Activated naive CD8-positive, alpha-beta T cell treated with anti-CD3 and anti-CD28 coated beads for 36 hours (primary cell): ENCODE results near the gene RABGGTA. TPM values are rescaled to one million over a fixed set of nuclear protein-coding genes. Genes with fewer than 3 reads are reported as not detected.

Source experiments
- DNase-seq: peaks from one replicate; pipeline ENCODE4 v3.0.0; 2021
- H3K27ac Mint-ChIP-seq: one replicate; pipeline ENCODE4 v1.8.0; 2022; ENCODE audit warnings: mild to moderate bottlenecking, moderate library complexity, mixed read lengths
- H3K27me3 Mint-ChIP-seq: one replicate; pipeline ENCODE4 v1.8.0; 2022; ENCODE audit warnings: mild to moderate bottlenecking, mixed read lengths
- H3K36me3 Mint-ChIP-seq: one replicate; pipeline ENCODE4 v1.8.0; 2021; ENCODE audit warnings: mild to moderate bottlenecking, mixed read lengths
- H3K4me1 Mint-ChIP-seq: one replicate; pipeline ENCODE4 v1.8.0; 2021; ENCODE audit warnings: mixed read lengths
- H3K4me3 Mint-ChIP-seq: one replicate; pipeline ENCODE4 v1.8.0; 2022; ENCODE audit warnings: mild to moderate bottlenecking, moderate library complexity, mixed read lengths
- H3K9me3 Mint-ChIP-seq: one replicate; pipeline ENCODE4 v1.8.0; 2022; ENCODE audit warnings: mixed read lengths
- total RNA-seq, 2 experiments: library from RNA; stranded (reverse); gene quantifications; one replicate each; pipeline ENCODE4 v1.2.3, GENCODE V29; 2021

RABGGTA gene, protein sequence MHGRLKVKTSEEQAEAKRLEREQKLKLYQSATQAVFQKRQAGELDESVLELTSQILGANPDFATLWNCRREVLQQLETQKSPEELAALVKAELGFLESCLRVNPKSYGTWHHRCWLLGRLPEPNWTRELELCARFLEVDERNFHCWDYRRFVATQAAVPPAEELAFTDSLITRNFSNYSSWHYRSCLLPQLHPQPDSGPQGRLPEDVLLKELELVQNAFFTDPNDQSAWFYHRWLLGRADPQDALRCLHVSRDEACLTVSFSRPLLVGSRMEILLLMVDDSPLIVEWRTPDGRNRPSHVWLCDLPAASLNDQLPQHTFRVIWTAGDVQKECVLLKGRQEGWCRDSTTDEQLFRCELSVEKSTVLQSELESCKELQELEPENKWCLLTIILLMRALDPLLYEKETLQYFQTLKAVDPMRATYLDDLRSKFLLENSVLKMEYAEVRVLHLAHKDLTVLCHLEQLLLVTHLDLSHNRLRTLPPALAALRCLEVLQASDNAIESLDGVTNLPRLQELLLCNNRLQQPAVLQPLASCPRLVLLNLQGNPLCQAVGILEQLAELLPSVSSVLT
- total RNA-seq = 10 to 100 TPM; 34.5 to 36.1 TPM

DNA sequence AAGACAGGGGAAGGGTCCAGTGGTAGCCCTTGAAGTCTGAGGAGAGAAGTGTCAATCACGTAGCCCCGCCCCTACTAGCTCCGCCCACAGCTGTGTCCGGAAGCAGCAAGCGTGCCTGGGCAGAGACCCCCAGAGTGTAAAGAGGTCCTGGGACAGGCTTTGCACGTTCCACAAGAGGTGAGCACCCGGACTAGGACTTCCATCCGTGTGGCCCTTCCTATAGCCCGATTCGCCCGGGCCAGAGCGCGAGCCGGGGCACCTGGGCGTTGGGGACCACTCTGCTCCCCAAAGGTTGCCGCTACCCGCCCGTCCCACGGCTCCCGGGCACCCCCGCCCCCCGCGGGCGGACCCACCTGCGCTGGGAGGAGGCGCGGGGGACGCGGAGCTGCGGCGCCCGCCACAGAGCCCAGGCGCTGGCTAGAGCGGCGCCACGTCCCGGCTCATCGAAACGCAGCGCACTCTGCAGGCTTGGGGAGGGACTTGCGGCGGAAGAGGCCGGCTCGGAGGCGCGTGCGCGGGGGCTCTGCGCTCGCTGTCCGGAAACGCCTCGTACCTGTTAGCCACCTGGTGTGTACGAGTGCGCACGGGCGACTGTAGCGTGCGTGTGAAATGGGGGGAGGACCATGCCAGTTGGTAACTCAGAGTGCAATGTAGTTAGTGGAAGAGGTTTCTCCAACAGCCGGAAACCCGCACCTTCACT lies at the start of gene RABGGTA:
RABGGTA (minus strand) TSS at position 464 of the 700 bp plus-strand sequence. CDS start 482 bp downstream, outside the sequence.
- no peaks in the 10 kb centered on the region for H3K27me3 Mint-ChIP-seq
- H3K27ac Mint-ChIP-seq = peak within 1 kb of the TSS; percentile 97
- peaks cover 8% of the 10 kb centered on the region for H3K36me3 Mint-ChIP-seq
- peak; percentile 94 for DNase-seq
- H3K9me3 Mint-ChIP-seq = no peaks in the 10 kb centered on the region
- H3K4me1 Mint-ChIP-seq = peaks cover 40% of the 10 kb centered on the region
- H3K4me3 Mint-ChIP-seq = peak within 1 kb of the TSS; percentile 87

DNA sequence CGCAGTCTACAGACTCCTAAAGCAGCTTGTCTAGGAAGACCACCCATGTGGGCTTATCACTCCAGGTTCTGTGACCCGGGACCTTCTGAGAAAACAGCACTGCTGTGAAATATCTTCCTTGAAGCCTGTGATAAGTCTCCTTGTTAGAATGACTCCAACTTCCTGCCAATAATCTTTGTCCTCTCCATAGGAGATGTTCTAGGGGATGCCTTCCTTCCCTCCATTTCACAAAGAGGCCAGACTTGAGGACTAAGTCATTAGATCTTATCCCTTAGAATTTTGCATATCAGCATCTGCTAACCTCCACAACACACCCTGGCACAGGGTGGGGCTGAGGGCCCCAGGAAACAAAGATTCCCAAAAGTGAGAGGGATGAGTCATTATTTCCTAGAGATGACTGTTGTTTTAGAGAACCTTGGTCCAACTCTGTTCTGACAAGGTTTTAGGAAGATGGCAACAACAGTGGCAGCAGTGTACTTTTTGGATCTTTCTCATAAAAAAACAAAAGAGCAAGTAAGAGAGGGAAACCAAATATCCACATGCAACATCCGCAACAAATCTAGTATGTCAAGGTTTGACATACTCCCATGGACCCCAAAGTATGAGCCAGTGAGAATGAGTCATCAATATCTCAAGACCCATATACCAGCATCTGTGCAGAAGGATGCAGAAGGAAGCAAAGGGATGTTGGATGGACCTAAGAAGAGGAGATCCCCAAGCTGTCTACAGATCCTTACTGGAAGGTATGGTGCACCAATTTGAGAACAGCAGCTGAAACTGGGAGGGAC lies 45.9 kb upstream of the RABGGTA start:
- H3K4me1 Mint-ChIP-seq = peaks cover 36% of the 10 kb centered on the region
- no peak overlapping the region for H3K4me3 Mint-ChIP-seq
- no peaks in the 10 kb centered on the region for H3K27me3 Mint-ChIP-seq
- DNase-seq = no peak
- H3K9me3 Mint-ChIP-seq = no peaks in the 10 kb centered on the region
- peaks cover 16% of the 10 kb centered on the region for H3K36me3 Mint-ChIP-seq
- no peak overlapping the region for H3K27ac Mint-ChIP-seq

GRCh38 chr14:24316597-24316950 lies 45.2 kb upstream of the RABGGTA start:
- H3K4me3 Mint-ChIP-seq = no peak overlapping the region
- DNase-seq = no peak
- H3K27me3 Mint-ChIP-seq = no peaks in the 10 kb centered on the region
- no peak overlapping the region for H3K27ac Mint-ChIP-seq
- H3K36me3 Mint-ChIP-seq = peaks cover 18% of the 10 kb centered on the region
- peaks cover 44% of the 10 kb centered on the region for H3K4me1 Mint-ChIP-seq
- H3K9me3 Mint-ChIP-seq = no peaks in the 10 kb centered on the region

- H3K4me3 Mint-ChIP-seq = no peak overlapping the region
- H3K27me3 Mint-ChIP-seq = no peaks in the 10 kb centered on the region
- H3K9me3 Mint-ChIP-seq = no peaks in the 10 kb centered on the region
- H3K36me3 Mint-ChIP-seq = peaks cover 18% of the 10 kb centered on the region
- peaks cover 46% of the 10 kb centered on the region for H3K4me1 Mint-ChIP-seq
- no peak overlapping the region for H3K27ac Mint-ChIP-seq
- DNase-seq = no peak
These were observed 44.6 kb upstream of the RABGGTA start for GRCh38 chr14:24315807-24316596.

DNA sequence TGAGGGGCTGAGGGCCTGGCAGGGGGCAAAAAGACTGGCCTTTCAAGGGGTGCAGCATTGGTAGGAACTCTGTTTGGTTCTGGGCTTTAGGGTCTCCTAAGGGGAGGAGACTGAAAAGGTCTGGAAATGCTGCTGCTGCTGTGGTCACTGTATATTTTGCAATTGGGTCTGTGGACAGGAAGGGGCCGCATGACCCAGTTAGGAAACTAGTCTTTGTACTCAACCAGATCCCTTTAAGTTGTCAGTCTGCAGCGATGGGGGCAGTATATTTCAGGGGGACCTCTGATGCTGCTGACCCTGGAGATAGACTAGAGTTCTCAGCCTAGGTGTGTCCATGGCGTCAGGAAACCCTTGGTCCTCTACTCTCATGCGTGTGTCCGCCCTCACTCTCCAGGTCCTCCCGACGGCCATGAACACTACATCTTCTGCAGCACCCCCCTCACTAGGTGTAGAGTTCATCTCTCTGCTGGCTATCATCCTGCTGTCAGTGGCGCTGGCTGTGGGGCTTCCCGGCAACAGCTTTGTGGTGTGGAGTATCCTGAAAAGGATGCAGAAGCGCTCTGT lies 43.9 kb upstream of the RABGGTA start:
- H3K9me3 Mint-ChIP-seq = no peaks in the 10 kb centered on the region
- peaks cover 48% of the 10 kb centered on the region for H3K4me1 Mint-ChIP-seq
- no peaks in the 10 kb centered on the region for H3K27me3 Mint-ChIP-seq
- no peak for DNase-seq
- no peak overlapping the region for H3K4me3 Mint-ChIP-seq
- peaks cover 18% of the 10 kb centered on the region for H3K36me3 Mint-ChIP-seq
- H3K27ac Mint-ChIP-seq = no peak overlapping the region

DNA sequence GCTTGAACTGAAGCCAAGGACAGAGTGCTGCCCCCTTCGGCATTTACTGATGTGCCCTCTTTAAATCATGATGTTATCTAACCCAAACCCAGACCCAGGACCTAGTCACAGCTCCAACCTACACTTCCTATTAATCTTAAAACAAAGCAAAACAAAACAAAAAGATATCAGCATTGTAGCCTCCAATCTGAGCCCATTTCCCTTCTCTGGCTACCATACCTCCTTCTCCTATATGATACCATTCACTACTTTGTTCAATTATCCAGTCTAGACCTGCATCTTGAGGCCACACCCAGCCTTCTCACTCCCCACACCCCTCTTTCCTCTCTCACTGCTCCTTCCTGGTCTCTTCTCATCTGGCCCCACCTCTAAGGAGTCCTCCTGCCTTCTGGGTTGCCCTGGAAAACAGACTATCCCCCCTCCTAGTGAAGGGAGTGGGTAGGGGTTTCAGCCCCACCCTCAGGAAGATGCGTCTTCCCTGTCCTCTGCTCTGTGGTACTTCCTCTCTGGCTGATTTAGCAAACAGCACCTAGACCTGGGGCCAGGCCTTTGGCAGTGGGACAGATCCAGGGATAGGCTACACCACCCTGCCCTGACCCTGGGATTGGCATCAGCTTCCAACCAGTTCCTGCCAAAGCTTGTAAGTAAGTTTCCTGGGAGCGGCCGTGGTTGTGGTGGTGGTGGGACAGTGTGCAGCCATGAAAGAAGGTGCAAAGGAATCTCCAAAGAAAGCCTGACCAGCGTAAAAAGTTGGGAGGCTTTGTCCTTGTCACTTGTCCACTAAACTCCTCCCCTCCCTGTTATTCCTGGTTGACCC lies 43.2 kb upstream of the RABGGTA start:
- Mint-ChIP-seq H3K36me3 (peaks cover 23% of the 10 kb centered on the region), H3K4me3 (no peak overlapping the region)

GRCh38 chr14:24313913-24314312 lies 42.5 kb upstream of the RABGGTA start:
- peaks cover 55% of the 10 kb centered on the region for H3K4me1 Mint-ChIP-seq
- DNase-seq = no peak
- no peaks in the 10 kb centered on the region for H3K9me3 Mint-ChIP-seq
- H3K4me3 Mint-ChIP-seq = no peak overlapping the region
- H3K36me3 Mint-ChIP-seq = peaks cover 30% of the 10 kb centered on the region
- H3K27me3 Mint-ChIP-seq = no peaks in the 10 kb centered on the region
- H3K27ac Mint-ChIP-seq = no peak overlapping the region

More for the DNA sequence above, 43.2 kb upstream of the RABGGTA start:
- DNase-seq = no peak
- H3K9me3 Mint-ChIP-seq = no peaks in the 10 kb centered on the region
- no peaks in the 10 kb centered on the region for H3K27me3 Mint-ChIP-seq
- H3K4me1 Mint-ChIP-seq = peaks cover 51% of the 10 kb centered on the region
- no peak overlapping the region for H3K27ac Mint-ChIP-seq

- H3K27me3 Mint-ChIP-seq = no peaks in the 10 kb centered on the region
- H3K27ac Mint-ChIP-seq = peak overlapping the region; percentile 1
- no peaks in the 10 kb centered on the region for H3K9me3 Mint-ChIP-seq
- H3K4me3 Mint-ChIP-seq = peak overlapping the region; percentile 32
- peaks cover 63% of the 10 kb centered on the region for H3K4me1 Mint-ChIP-seq
- H3K36me3 Mint-ChIP-seq = peaks cover 36% of the 10 kb centered on the region
- DNase-seq = peak; percentile 28
These were observed 41.5 kb upstream of the RABGGTA start for GRCh38 chr14:24312736-24313507.

- Mint-ChIP-seq H3K36me3 (peaks cover 40% of the 10 kb centered on the region), H3K4me1 (peaks cover 62% of the 10 kb centered on the region)
These were observed 40.6 kb upstream of the RABGGTA start for GRCh38 chr14:24311837-24312615.

DNA sequence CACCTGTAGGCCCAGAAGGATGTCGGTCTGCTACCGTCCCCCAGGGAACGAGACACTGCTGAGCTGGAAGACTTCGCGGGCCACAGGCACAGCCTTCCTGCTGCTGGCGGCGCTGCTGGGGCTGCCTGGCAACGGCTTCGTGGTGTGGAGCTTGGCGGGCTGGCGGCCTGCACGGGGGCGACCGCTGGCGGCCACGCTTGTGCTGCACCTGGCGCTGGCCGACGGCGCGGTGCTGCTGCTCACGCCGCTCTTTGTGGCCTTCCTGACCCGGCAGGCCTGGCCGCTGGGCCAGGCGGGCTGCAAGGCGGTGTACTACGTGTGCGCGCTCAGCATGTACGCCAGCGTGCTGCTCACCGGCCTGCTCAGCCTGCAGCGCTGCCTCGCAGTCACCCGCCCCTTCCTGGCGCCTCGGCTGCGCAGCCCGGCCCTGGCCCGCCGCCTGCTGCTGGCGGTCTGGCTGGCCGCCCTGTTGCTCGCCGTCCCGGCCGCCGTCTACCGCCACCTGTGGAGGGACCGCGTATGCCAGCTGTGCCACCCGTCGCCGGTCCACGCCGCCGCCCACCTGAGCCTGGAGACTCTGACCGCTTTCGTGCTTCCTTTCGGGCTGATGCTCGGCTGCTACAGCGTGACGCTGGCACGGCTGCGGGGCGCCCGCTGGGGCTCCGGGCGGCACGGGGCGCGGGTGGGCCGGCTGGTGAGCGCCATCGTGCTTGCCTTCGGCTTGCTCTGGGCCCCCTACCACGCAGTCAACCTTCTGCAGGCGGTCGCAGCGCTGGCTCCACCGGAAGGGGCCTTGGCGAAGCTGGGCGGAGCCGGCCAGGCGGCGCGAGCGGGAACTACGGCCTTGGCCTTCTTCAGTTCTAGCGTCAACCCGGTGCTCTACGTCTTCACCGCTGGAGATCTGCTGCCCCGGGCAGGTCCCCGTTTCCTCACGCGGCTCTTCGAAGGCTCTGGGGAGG lies 39.5 kb upstream of the RABGGTA start, which contains the start of gene LTB4R:
LTB4R (plus strand) TSS at position 857 of the 959 bp plus-strand sequence. CDS start 4,150 bp downstream, outside the sequence.
- H3K9me3 Mint-ChIP-seq = no peaks in the 10 kb centered on the region
- peaks cover 59% of the 10 kb centered on the region for H3K4me1 Mint-ChIP-seq
- H3K27me3 Mint-ChIP-seq = no peaks in the 10 kb centered on the region
- peak; percentile 77 for DNase-seq
- H3K36me3 Mint-ChIP-seq = peaks cover 42% of the 10 kb centered on the region
- peak within 1 kb of the TSS; percentile 73 for H3K27ac Mint-ChIP-seq
- peak within 1 kb of the TSS; percentile 73 for H3K4me3 Mint-ChIP-seq

More at GRCh38 chr14:24311837-24312615, 40.6 kb upstream of the RABGGTA start:
- DNase-seq = no peak
- Mint-ChIP-seq H3K9me3 (no peaks in the 10 kb centered on the region), H3K27ac (peak overlapping the region; percentile 70), H3K4me3 (peak overlapping the region; percentile 69), H3K27me3 (no peaks in the 10 kb centered on the region)

GRCh38 chr14:24310265-24310645 lies 38.9 kb upstream of the RABGGTA start:
- H3K36me3 Mint-ChIP-seq = peaks cover 42% of the 10 kb centered on the region
- H3K9me3 Mint-ChIP-seq = no peaks in the 10 kb centered on the region
- H3K4me3 Mint-ChIP-seq = peak overlapping the region; percentile 73
- no peaks in the 10 kb centered on the region for H3K27me3 Mint-ChIP-seq
- H3K4me1 Mint-ChIP-seq = peaks cover 59% of the 10 kb centered on the region
- H3K27ac Mint-ChIP-seq = peak overlapping the region; percentile 73
- no peak for DNase-seq
